ENCODE data around the gene GATA1.

DNA sequence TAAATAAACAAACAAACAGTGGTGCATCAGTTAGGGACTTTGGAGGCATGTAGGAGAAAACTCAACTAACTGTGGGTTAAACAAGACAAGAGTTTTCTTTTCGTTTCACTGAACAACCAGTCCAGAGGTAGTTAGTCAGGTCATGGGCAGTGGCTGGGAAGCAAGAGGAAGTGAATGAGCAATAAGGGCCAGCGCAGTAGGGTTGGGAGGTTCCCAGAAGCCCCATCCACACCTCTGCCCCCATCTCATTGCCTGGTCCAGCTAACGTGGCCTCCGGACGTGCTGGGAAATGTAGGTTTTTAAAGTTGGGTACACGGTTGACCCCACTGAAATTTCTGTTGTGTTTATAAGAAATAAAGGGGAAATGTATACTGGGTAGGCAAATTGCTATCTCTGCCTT lies 16.1 kb upstream of the GATA1 start:
- TF ChIP-seq, protein P1, sequence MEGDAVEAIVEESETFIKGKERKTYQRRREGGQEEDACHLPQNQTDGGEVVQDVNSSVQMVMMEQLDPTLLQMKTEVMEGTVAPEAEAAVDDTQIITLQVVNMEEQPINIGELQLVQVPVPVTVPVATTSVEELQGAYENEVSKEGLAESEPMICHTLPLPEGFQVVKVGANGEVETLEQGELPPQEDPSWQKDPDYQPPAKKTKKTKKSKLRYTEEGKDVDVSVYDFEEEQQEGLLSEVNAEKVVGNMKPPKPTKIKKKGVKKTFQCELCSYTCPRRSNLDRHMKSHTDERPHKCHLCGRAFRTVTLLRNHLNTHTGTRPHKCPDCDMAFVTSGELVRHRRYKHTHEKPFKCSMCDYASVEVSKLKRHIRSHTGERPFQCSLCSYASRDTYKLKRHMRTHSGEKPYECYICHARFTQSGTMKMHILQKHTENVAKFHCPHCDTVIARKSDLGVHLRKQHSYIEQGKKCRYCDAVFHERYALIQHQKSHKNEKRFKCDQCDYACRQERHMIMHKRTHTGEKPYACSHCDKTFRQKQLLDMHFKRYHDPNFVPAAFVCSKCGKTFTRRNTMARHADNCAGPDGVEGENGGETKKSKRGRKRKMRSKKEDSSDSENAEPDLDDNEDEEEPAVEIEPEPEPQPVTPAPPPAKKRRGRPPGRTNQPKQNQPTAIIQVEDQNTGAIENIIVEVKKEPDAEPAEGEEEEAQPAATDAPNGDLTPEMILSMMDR (IDR thresholded peaks at IDR 0.05), result no peak
- TF ChIP-seq POLR2A (IDR thresholded peaks at IDR 0.05) (no peak), POLR2AphosphoS5 (IDR thresholded peaks at IDR 0.05) (no peak), EP300 (IDR thresholded peaks at IDR 0.05) (no peak)
